IMR-90 (cell line): ENCODE measurements around the gene CIROP. TPM values are rescaled to one million over a fixed set of nuclear protein-coding genes. Genes with fewer than 3 reads are reported as not detected.

Experiments
- ATAC-seq: fragments of 200-7000 bp; cut with Tn5 transposase; 2 replicates; pipeline ENCODE4 v1.9.1; 2020; ENCODE audit warnings: low read depth, mild to moderate bottlenecking, moderate library complexity
- BruUV-seq: library from RNA; stranded (reverse); fragments of 400-500 nt; replicated peaks from 2 replicates; lab custom pipeline; 2021; lab: Mats Ljungman, UMichigan
- CTCF ChIA-PET: fragments of 300-600 bp; formaldehyde crosslinking; extraction: SDS; loops from one replicate; lab custom pipeline; 2021; ENCODE audit warnings: antibody characterized with exemption; lab: Yijun Ruan, JAX
- POLR2A ChIA-PET: fragments of 300-600 bp; sonication (Branson Sonifier 250); formaldehyde crosslinking; loops from one replicate; lab custom pipeline; 2022; ENCODE audit warnings: antibody characterized with exemption; ENCODE audit not compliant: unreplicated experiment; lab: Charles Lee
- DNase-seq: peaks from one replicate; pipeline ENCODE4 v3.0.0; 2013
- H2AFZ ChIP-seq: replicated peaks from 2 replicates; pipeline ENCODE3; 2013; ENCODE audit warnings: low read length, mild to moderate bottlenecking; ENCODE audit not compliant: poor library complexity
- H2AK5ac ChIP-seq: 2 replicates; pipeline ENCODE4 v1.6.1; 2013; ENCODE audit warnings: low read depth, low read length, inconsistent platforms
- H2AK9ac ChIP-seq: replicated peaks from 2 replicates; pipeline ENCODE3; 2013; ENCODE audit warnings: mild to moderate bottlenecking, low read depth, low read length, moderate library complexity; ENCODE audit not compliant: poor library complexity
- H2BK120ac ChIP-seq: 2 replicates; pipeline ENCODE4 v1.6.1; 2013; ENCODE audit warnings: low read depth, low read length, inconsistent platforms
- H2BK15ac ChIP-seq: 3 replicates; pipeline ENCODE4 v1.6.1; 2013; ENCODE audit warnings: low read depth, low read length, inconsistent platforms
- H2BK20ac ChIP-seq: 2 replicates; pipeline ENCODE4 v1.6.1; 2013; ENCODE audit warnings: low read depth, mild to moderate bottlenecking, inconsistent platforms, low read length, moderate library complexity
- H2BK5ac ChIP-seq: 2 replicates; pipeline ENCODE4 v1.6.1; 2013; ENCODE audit warnings: mild to moderate bottlenecking, low read depth, low read length, inconsistent platforms; ENCODE audit not compliant: poor library complexity, severe bottlenecking
- H3K14ac ChIP-seq: replicated peaks from 2 replicates; pipeline ENCODE4 v1.6.1; 2013; ENCODE audit warnings: low read depth, low read length, inconsistent platforms
- H3K18ac ChIP-seq: 2 replicates; pipeline ENCODE4 v1.6.1; 2013; ENCODE audit warnings: low read depth, low read length, control low read depth
- H3K23ac ChIP-seq: 2 replicates; pipeline ENCODE4 v1.6.1; 2013; ENCODE audit warnings: low read depth, low read length, inconsistent platforms
- H3K27ac ChIP-seq: 2 replicates; pipeline ENCODE4 v1.5.1; 2013; ENCODE audit warnings: mild to moderate bottlenecking, control low read depth, low read length; ENCODE audit not compliant: insufficient read depth
- H3K27me3 ChIP-seq: 2 replicates; pipeline ENCODE4 v1.6.1; 2013; ENCODE audit warnings: low read length; ENCODE audit not compliant: control insufficient read depth, insufficient read depth
- H3K36me3 ChIP-seq: 2 replicates; pipeline ENCODE4 v1.6.1; 2013; ENCODE audit warnings: low read length, mixed read lengths; ENCODE audit not compliant: control insufficient read depth, insufficient read depth
- H3K4ac ChIP-seq: 2 replicates; pipeline ENCODE4 v1.6.1; 2013; ENCODE audit warnings: low read depth, low read length, inconsistent platforms
- H3K4me1 ChIP-seq: 2 replicates; pipeline ENCODE4 v1.6.1; 2013; ENCODE audit warnings: low read length, mixed read lengths; ENCODE audit not compliant: control insufficient read depth, insufficient read depth
- H3K4me2 ChIP-seq: 2 replicates; pipeline ENCODE4 v1.6.1; 2013; ENCODE audit warnings: low read depth, mild to moderate bottlenecking, control low read depth, low read length, moderate library complexity
- H3K4me3 ChIP-seq: 2 replicates; pipeline ENCODE4 v1.5.1; 2013; ENCODE audit warnings: low read depth, mild to moderate bottlenecking, control low read depth, low read length, moderate library complexity; ENCODE audit not compliant: insufficient read depth
- H3K56ac ChIP-seq: 2 replicates; pipeline ENCODE4 v1.6.1; 2013; ENCODE audit warnings: low read length, inconsistent platforms; ENCODE audit not compliant: insufficient read depth; ENCODE audit errors: extremely low read depth
- H3K79me1 ChIP-seq, 2 experiments: 2 replicates each; pipeline ENCODE4 v1.6.1; 2013; ENCODE audit warnings: low read length in 2 of 2, inconsistent platforms in 1 of 2, low read depth in 1 of 2
- H3K9ac ChIP-seq: 2 replicates; pipeline ENCODE4 v1.6.1; 2013; ENCODE audit warnings: low read depth, low read length, control low read depth
- H3K9me1 ChIP-seq: 2 replicates; pipeline ENCODE4 v1.6.1; 2013; ENCODE audit warnings: low read length, inconsistent platforms; ENCODE audit not compliant: insufficient read depth
- H3K9me3 ChIP-seq: 2 replicates; pipeline ENCODE4 v1.6.1; 2013; ENCODE audit warnings: low read length; ENCODE audit not compliant: control insufficient read depth, insufficient read depth
- H4K20me1 ChIP-seq: 2 replicates; pipeline ENCODE4 v1.6.1; 2013; ENCODE audit warnings: low read length, inconsistent platforms; ENCODE audit not compliant: insufficient read depth
- H4K5ac ChIP-seq: 2 replicates; pipeline ENCODE4 v1.6.1; 2013; ENCODE audit warnings: mild to moderate bottlenecking, low read depth, low read length, control low read depth
- H4K8ac ChIP-seq, 2 experiments: 2 replicates each; pipeline ENCODE4 v1.6.1; 2013; ENCODE audit warnings: low read depth in 2 of 2, low read length in 2 of 2, control low read depth in 1 of 2, inconsistent platforms in 1 of 2
- H4K91ac ChIP-seq: 2 replicates; pipeline ENCODE4 v1.6.1; 2013; ENCODE audit warnings: low read depth, low read length, inconsistent platforms; ENCODE audit not compliant: insufficient read depth
- CEBPB ChIP-seq: IDR thresholded peaks from 2 replicates; pipeline ENCODE4 v1.6.1; 2012; ENCODE audit warnings: low read depth, low read length, improper control_type of control experiment
- CHD1 ChIP-seq: IDR thresholded peaks from 2 replicates; pipeline ENCODE4 v1.6.1; 2012; ENCODE audit warnings: low read depth, low read length, improper control_type of control experiment
- CTCF ChIP-seq: conservative IDR thresholded peaks from 2 replicates; pipeline ENCODE4 v1.5.1; 2012; ENCODE audit warnings: mild to moderate bottlenecking, low read depth, low read length, improper control_type of control experiment
- FOS ChIP-seq: fragments of 150-350 bp; IDR thresholded peaks from 2 replicates; pipeline ENCODE4 v1.6.1; 2016; ENCODE audit warnings: low read depth, low read length
- MAFK ChIP-seq: IDR thresholded peaks from 2 replicates; pipeline ENCODE4 v1.6.1; 2012; ENCODE audit warnings: low read depth, low read length, improper control_type of control experiment
- MAZ ChIP-seq: IDR thresholded peaks from 2 replicates; pipeline ENCODE4 v1.6.1; 2012; ENCODE audit warnings: low read depth, mild to moderate bottlenecking, low read length, improper control_type of control experiment, moderate library complexity, borderline replicate concordance
- MXI1 ChIP-seq: IDR thresholded peaks from 2 replicates; pipeline ENCODE4 v1.6.1; 2012; ENCODE audit warnings: low read depth, mild to moderate bottlenecking, low read length, moderate library complexity, borderline replicate concordance
- POLR2A ChIP-seq: IDR thresholded peaks from 2 replicates; pipeline ENCODE4 v1.6.1; 2012; ENCODE audit warnings: mild to moderate bottlenecking, low read depth, low read length
- RAD21 ChIP-seq: IDR thresholded peaks from 2 replicates; pipeline ENCODE4 v1.6.1; 2012; ENCODE audit warnings: low read length, improper control_type of control experiment
- RCOR1 ChIP-seq: IDR thresholded peaks from 2 replicates; pipeline ENCODE4 v1.6.1; 2012; ENCODE audit warnings: mild to moderate bottlenecking, low read length, improper control_type of control experiment; ENCODE audit not compliant: insufficient replicate concordance
- RFX5 ChIP-seq: IDR thresholded peaks from 2 replicates; pipeline ENCODE4 v1.8.0; 2012; ENCODE audit warnings: low read depth, mild to moderate bottlenecking, low read length, moderate library complexity
- WGBS, 2 experiments: methylation state at CpG; one replicate each; pipeline versions ENCODE4 v1.1.5 to v1.1.7; 2013; ENCODE audit warnings: missing lambda C conversion rate in 2 of 2; ENCODE audit not compliant: insufficient read length in 1 of 2; ENCODE audit errors: extremely low coverage in 2 of 2; 5-methylcytosine and 5-hydroxymethylcytosine counted together
- dilution Hi-C: fragments of 300-500 bp; cut with HindIII; formaldehyde crosslinking; loops from one replicate; pipeline ENCODE4 v1.14.3; 2018; ENCODE audit warnings: low sequenced_read_pairs; ENCODE audit not compliant: unreplicated experiment
- in situ Hi-C: fragments of 300-500 bp; cut with MboI; formaldehyde crosslinking; loops from 3 replicates; pipeline ENCODE4 v1.14.3; 2019; ENCODE audit warnings: low sequenced_read_pairs, inconsistent platforms, mixed read lengths
- intact Hi-C: fragments of 100-400 bp; cut with micrococcal nuclease; formaldehyde crosslinking; loops from 2 replicates; pipeline ENCODE4 v1.10.0; 2022
- polyA plus RNA-seq, 3 experiments: library from polyadenylated mRNA; depleted of rRNA; stranded (reverse); fragments of >200 nt; gene quantifications; 2 replicates each; pipeline ENCODE4 v1.2.3, GENCODE V29; 2012; ENCODE audit warnings: low replicate concordance in 1 of 3
- total RNA-seq: library from RNA; depleted of rRNA; stranded (reverse); fragments of >200 nt; gene quantifications from 2 replicates; pipeline ENCODE4 v1.2.3, GENCODE V29; 2012
- TF ChIP-seq, protein P1 (sequence below): fragments of 150-350 bp; IDR thresholded peaks from 2 replicates; pipeline ENCODE4 v1.6.1; 2017; ENCODE audit warnings: mild to moderate bottlenecking, antibody characterized with exemption, low read length, low read depth

The CIROP gene
- total and polyA plus RNA-seq, 2 of the 4 experiments (the other 2 are of a cell fraction), result 0.31 to 0.36 TPM

DNA sequence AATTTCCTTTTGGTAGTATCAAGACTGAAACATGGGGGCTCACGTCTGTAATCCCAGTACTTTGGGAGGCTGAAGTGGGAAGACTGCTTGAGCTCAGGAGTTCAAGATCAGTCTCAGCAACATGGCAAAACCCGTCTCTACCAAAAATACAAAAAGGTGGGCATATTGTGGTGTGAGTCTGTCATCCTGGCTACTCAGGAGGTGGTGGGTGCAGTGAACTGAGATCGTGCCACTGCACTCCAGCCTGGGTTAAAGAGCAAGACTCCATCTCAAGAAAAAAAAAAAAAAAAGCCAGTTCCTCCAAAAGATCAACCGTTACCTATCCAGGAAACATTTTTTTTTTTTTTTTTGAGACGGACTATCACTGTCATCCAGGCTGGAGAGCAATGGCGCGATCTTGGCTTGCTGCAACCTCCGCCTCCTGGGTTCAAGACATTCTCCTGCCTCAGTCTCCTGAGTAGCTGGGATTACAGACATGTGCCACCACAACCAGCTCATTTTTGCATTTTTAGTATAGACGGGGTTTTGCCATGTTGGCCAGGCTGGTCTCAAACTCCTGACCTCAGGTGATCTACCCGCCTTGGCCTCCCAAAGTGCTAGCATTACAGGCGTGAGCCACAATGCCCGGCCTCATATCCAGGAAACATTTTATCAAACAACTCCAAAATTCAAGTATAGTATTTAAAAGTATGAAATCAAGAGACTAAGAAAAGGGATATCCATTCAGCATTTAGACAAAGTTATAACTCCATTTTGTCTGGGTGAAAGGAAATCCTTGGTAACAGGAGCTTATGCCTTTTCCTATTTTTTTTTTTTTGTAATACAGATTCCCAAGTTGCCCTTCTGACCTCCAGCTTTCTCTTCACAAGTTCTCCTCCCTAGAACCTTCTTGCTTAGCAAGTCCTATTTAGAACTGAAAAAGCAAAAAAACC, 13.2 kb downstream of the CIROP start:
- Histone ChIP-seq H3K27ac (no peak overlapping the region), H2BK20ac (no peak overlapping the region), H2BK5ac (no peak overlapping the region), H3K4me1 (peaks cover 2% of the 10 kb centered on the region; the same call in 1 of the 2 replicates), H4K20me1 (peaks cover 22% of the 10 kb centered on the region; the same call in 1 of the 2 replicates), H4K8ac (no peak overlapping the region), H3K23ac (no peak overlapping the region), H3K9me1 (no peaks in the 10 kb centered on the region), H2AK5ac (no peak overlapping the region), H3K9ac (no peak overlapping the region), H3K4ac (no peak overlapping the region), H3K79me1 (peaks cover 18 to 44% of the 10 kb centered on the region in 2 experiments; a peak in 3 of 4 replicates), H4K91ac (no peak overlapping the region), H3K4me2 (no peak overlapping the region), H3K9me3 (no peaks in the 10 kb centered on the region), H2BK15ac (no peak overlapping the region), H2BK120ac (no peak overlapping the region), H2AFZ (no peak overlapping the region), H3K4me3 (no peak overlapping the region), H2AK9ac (no peak overlapping the region), H3K27me3 (no peaks in the 10 kb centered on the region), H3K36me3 (peaks cover 18% of the 10 kb centered on the region), H4K5ac (no peak overlapping the region), H3K56ac (no peak overlapping the region), H3K18ac (no peak overlapping the region), H3K14ac (no peak overlapping the region)
- no peak for TF ChIP-seq MXI1
- TF ChIP-seq FOS, result no peak
- TF ChIP-seq RCOR1, result no peak
- TF ChIP-seq MAZ, result no peak
- no peak for TF ChIP-seq CTCF
- no peak for TF ChIP-seq MAFK
- TF ChIP-seq, protein P1, sequence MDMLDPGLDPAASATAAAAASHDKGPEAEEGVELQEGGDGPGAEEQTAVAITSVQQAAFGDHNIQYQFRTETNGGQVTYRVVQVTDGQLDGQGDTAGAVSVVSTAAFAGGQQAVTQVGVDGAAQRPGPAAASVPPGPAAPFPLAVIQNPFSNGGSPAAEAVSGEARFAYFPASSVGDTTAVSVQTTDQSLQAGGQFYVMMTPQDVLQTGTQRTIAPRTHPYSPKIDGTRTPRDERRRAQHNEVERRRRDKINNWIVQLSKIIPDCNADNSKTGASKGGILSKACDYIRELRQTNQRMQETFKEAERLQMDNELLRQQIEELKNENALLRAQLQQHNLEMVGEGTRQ, result no peak
- TF ChIP-seq POLR2A, result no peak
- no peak for TF ChIP-seq CHD1
- no peak for TF ChIP-seq RFX5
- no peak for TF ChIP-seq RAD21
- TF ChIP-seq CEBPB, result no peak
- ATAC-seq (no peak), DNase-seq (no peak)
- WGBS, 2 experiments, result 88% methylated on average over 6 of the region's 12 CpGs; no CpG with 5 or more reads in 1 of the 2 experiments
- ChIA-PET POLR2A (interaction anchor here (0.6 kb wide), 1 partner anchor 11 kb away, joined by 5 read pairs; no protein-coding TSS in a partner anchor), CTCF (interaction anchor here (1.1 to 1.8 kb wide), 3 partner anchors 15 to 105 kb away, joined by 5 to 13 read pairs (median 7); no protein-coding TSS in a partner anchor)
- intact Hi-C loops, result no loop called here
- in situ Hi-C loops, result loop anchor here (25.0 kb wide), 1 partner anchor 1046 kb away; the partner anchor contains the start of genes EMC9, FITM1, PSME1 and PSME2
- dilution Hi-C loops, result no loop called here
- no TSS peak for BruUV-seq
